Loucy (cell line): Measurements from ENCODE around the gene MBD3L4.

Experiments
- H2AFZ ChIP-seq: fragments of 200-600 bp; sonication (generic); 2 replicates; pipeline ENCODE4 v1.6.0; 2016; ENCODE audit warnings: antibody characterized with exemption, mild to moderate bottlenecking, low read length, moderate library complexity
- H3F3A ChIP-seq: fragments of 200-600 bp; 2 replicates; pipeline ENCODE4 v1.6.0; 2016; ENCODE audit warnings: antibody characterized with exemption, low read depth, mild to moderate bottlenecking
- H3K27me3 ChIP-seq: fragments of 200-600 bp; sonication (generic); 2 replicates; pipeline ENCODE4 v1.6.1; 2014; ENCODE audit warnings: low read length, mild to moderate bottlenecking; ENCODE audit not compliant: insufficient read depth, poor library complexity, severe bottlenecking
- H3K36me3 ChIP-seq: fragments of 200-600 bp; sonication (generic); 2 replicates; pipeline ENCODE4 v1.6.1; 2016; ENCODE audit warnings: low read length; ENCODE audit not compliant: insufficient read depth
- H3K4me1 ChIP-seq: fragments of 200-600 bp; sonication (generic); 2 replicates; pipeline ENCODE4 v1.5.1; 2014; ENCODE audit warnings: low read length, mild to moderate bottlenecking; ENCODE audit not compliant: insufficient read depth, poor library complexity, severe bottlenecking
- H3K4me2 ChIP-seq: fragments of 200-600 bp; sonication (generic); 2 replicates; pipeline ENCODE4 v1.6.0; 2014; ENCODE audit warnings: antibody characterized with exemption, low read length, low read depth, mild to moderate bottlenecking; ENCODE audit not compliant: poor library complexity, severe bottlenecking
- H3K4me3 ChIP-seq: fragments of 200-600 bp; sonication (generic); 2 replicates; pipeline ENCODE4 v1.5.1; 2014; ENCODE audit warnings: low read length, mild to moderate bottlenecking, mixed read lengths; ENCODE audit not compliant: poor library complexity, severe bottlenecking
- H3K79me2 ChIP-seq: fragments of 200-600 bp; sonication (generic); 2 replicates; pipeline ENCODE4 v1.6.1; 2014; ENCODE audit warnings: low read length; ENCODE audit not compliant: insufficient read depth
- H3K9ac ChIP-seq: fragments of 200-600 bp; sonication (generic); 2 replicates; pipeline ENCODE4 v1.6.0; 2014; ENCODE audit warnings: mild to moderate bottlenecking, low read depth, low read length, moderate library complexity; ENCODE audit not compliant: poor library complexity, severe bottlenecking
- H3K9me2 ChIP-seq: fragments of 200-600 bp; sonication (generic); replicated peaks from 2 replicates; pipeline ENCODE4 v1.6.1; 2016; ENCODE audit warnings: low read depth, low read length, mixed read lengths
- H3K9me3 ChIP-seq: fragments of 200-600 bp; sonication (generic); 2 replicates; pipeline ENCODE4 v1.6.1; 2014; ENCODE audit warnings: mild to moderate bottlenecking, antibody characterized with exemption, low read length, low read depth; ENCODE audit not compliant: insufficient read depth
- H4K20me1 ChIP-seq: fragments of 200-600 bp; sonication (generic); 2 replicates; pipeline ENCODE4 v1.6.0; 2014; ENCODE audit warnings: antibody characterized with exemption, low read length, mild to moderate bottlenecking; ENCODE audit not compliant: insufficient read depth, poor library complexity, severe bottlenecking
- CTCF ChIP-seq: fragments of 200-600 bp; sonication (generic); conservative IDR thresholded peaks from 2 replicates; pipeline ENCODE4 v1.5.1; 2014; ENCODE audit warnings: mild to moderate bottlenecking, antibody characterized with exemption, low read length
- EZH2phosphoT487 ChIP-seq: fragments of 200-600 bp; IDR thresholded peaks from 2 replicates; pipeline ENCODE4 v1.6.1; 2018; ENCODE audit warnings: antibody characterized with exemption, mild to moderate bottlenecking, moderate library complexity, borderline replicate concordance

MBD3L4 gene

DNA sequence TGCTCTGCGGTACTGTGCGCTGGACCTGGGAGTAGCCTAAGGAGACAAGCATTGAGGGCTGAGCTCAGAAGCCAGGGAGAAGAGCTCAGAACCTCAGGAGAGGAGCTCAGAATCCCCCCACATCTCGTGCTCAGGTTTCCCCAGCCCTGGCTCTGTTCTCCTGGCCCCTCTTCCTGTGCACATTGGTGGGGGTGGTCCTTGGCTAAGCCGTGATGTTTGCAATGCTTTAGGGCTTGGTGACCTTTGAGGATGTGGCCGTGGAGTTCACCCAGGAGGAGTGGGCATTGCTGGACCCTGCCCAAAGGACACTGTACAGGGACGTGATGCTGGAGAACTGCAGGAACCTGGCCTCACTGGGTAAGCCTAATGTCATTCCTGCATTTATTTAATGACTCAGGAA lies 36.2 kb upstream of the MBD3L4 start:
- peaks cover 9% of the 10 kb centered on the region for H3K79me2 ChIP-seq
- H3K9ac ChIP-seq = no peak overlapping the region
- H3F3A ChIP-seq = no peaks in the 10 kb centered on the region
- H3K36me3 ChIP-seq = peaks cover 77% of the 10 kb centered on the region
- peaks cover 3% of the 10 kb centered on the region for H4K20me1 ChIP-seq
- peaks cover 34% of the 10 kb centered on the region for H3K9me3 ChIP-seq
- TF ChIP-seq CTCF (no peak), EZH2phosphoT487 (no peak)
- H3K4me2 ChIP-seq = no peak overlapping the region
- H3K4me3 ChIP-seq = no peak overlapping the region
- no peaks in the 10 kb centered on the region for H3K9me2 ChIP-seq
- no peak overlapping the region for H2AFZ ChIP-seq
- H3K27me3 ChIP-seq = peaks cover 2% of the 10 kb centered on the region
- H3K4me1 ChIP-seq = no peaks in the 10 kb centered on the region

GRCh38 chr19:7074705-7075282 lies 34.8 kb upstream of the MBD3L4 start:
- no peaks in the 10 kb centered on the region for H3K27me3 ChIP-seq
- H2AFZ ChIP-seq = no peak overlapping the region
- TF ChIP-seq CTCF = no peak
- no peak for TF ChIP-seq EZH2phosphoT487
- peaks cover 66% of the 10 kb centered on the region for H3K36me3 ChIP-seq
- H3F3A ChIP-seq = no peaks in the 10 kb centered on the region
- no peak overlapping the region for H3K4me2 ChIP-seq
- peaks cover 16% of the 10 kb centered on the region for H4K20me1 ChIP-seq
- peaks cover 22% of the 10 kb centered on the region for H3K79me2 ChIP-seq
- H3K4me3 ChIP-seq = no peak overlapping the region
- no peak overlapping the region for H3K9ac ChIP-seq
- H3K4me1 ChIP-seq = peaks cover 10% of the 10 kb centered on the region
- H3K9me2 ChIP-seq = no peaks in the 10 kb centered on the region
- peaks cover 22% of the 10 kb centered on the region for H3K9me3 ChIP-seq

- no peak overlapping the region for H2AFZ ChIP-seq
- H3K79me2 ChIP-seq = peaks cover 19% of the 10 kb centered on the region
- H3K9me2 ChIP-seq = no peaks in the 10 kb centered on the region
- H3K4me3 ChIP-seq = no peak overlapping the region
- peaks cover 10% of the 10 kb centered on the region for H3K4me1 ChIP-seq
- no peak overlapping the region for H3K9ac ChIP-seq
- no peaks in the 10 kb centered on the region for H3K27me3 ChIP-seq
- no peak overlapping the region for H3K4me2 ChIP-seq
- H3K9me3 ChIP-seq = peaks cover 3% of the 10 kb centered on the region
- no peaks in the 10 kb centered on the region; the same call in 1 of the 2 replicates for H3F3A ChIP-seq
- peaks cover 43% of the 10 kb centered on the region for H3K36me3 ChIP-seq
- H4K20me1 ChIP-seq = peaks cover 18% of the 10 kb centered on the region
- TF ChIP-seq EZH2phosphoT487 (no peak), CTCF (no peak)
Observed at GRCh38 chr19:7072541-7072940, 32.6 kb upstream of the MBD3L4 start.
